Measurements from ENCODE around the gene MYO5A.

DNA sequence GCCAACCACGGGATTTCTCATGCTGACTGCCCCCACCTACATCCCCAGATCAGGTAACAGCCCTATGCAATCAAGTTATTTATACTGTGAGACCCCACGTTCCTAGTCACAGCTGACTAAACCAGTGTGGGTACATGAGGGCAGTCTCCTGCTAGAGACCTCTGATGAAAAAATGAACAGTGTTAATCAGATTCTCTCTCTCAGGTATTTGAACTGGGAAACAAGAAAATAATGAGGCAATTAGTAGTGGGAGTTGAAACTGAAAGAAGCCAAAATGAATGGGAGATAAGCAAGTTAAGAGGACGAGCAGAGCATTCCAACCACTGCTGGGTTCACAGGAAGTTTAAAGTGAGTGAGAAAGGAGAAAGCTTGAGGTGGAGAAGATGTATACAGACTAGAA lies 134.6 kb downstream of the MYO5A start:
- TF ChIP-seq, protein P1, sequence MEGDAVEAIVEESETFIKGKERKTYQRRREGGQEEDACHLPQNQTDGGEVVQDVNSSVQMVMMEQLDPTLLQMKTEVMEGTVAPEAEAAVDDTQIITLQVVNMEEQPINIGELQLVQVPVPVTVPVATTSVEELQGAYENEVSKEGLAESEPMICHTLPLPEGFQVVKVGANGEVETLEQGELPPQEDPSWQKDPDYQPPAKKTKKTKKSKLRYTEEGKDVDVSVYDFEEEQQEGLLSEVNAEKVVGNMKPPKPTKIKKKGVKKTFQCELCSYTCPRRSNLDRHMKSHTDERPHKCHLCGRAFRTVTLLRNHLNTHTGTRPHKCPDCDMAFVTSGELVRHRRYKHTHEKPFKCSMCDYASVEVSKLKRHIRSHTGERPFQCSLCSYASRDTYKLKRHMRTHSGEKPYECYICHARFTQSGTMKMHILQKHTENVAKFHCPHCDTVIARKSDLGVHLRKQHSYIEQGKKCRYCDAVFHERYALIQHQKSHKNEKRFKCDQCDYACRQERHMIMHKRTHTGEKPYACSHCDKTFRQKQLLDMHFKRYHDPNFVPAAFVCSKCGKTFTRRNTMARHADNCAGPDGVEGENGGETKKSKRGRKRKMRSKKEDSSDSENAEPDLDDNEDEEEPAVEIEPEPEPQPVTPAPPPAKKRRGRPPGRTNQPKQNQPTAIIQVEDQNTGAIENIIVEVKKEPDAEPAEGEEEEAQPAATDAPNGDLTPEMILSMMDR (IDR thresholded peaks at IDR 0.05) = no peak
- TF ChIP-seq POLR2A (IDR thresholded peaks at IDR 0.05) = no peak
